B cell (primary cell): ENCODE measurements around the gene TIGD1. TPM values are rescaled to one million over a fixed set of nuclear protein-coding genes. Genes with fewer than 3 reads are reported as not detected.

Experiments used
- ATAC-seq: fragments of 200-7000 bp; cut with Tn5 transposase; one replicate; pipeline ENCODE4 v1.10.0; 2021; ENCODE audit warnings: low read depth, mild to moderate bottlenecking, moderate number of reproducible peaks, moderate library complexity
- CTCF ChIA-PET: fragments of 350-600 bp; sonication (Branson Sonifier 250); formaldehyde crosslinking; loops from one replicate; lab custom pipeline; 2021; ENCODE audit warnings: antibody characterized with exemption, inconsistent platforms; lab: Charles Lee
- POLR2A ChIA-PET: fragments of 350-600 bp; sonication (Branson Sonifier 250); formaldehyde crosslinking; loops from one replicate; lab custom pipeline; 2021; ENCODE audit warnings: antibody characterized with exemption; lab: Charles Lee
- DNase-seq: peaks from one replicate; pipeline ENCODE4 v3.0.0; 2013
- H2AFZ ChIP-seq: 2 replicates; pipeline ENCODE4 v1.6.1; 2012; ENCODE audit warnings: mild to moderate bottlenecking, low read depth, low read length; ENCODE audit not compliant: insufficient read depth, poor library complexity, severe bottlenecking
- H3K27ac ChIP-seq, 2 donors: 1 replicate in 1 of 2; 2 replicates in 1 of 2; pipeline ENCODE4 v1.5.1; 2012 to 2013; ENCODE audit warnings: low read length in 2 of 2, mild to moderate bottlenecking in 2 of 2, moderate library complexity in 1 of 2
- H3K27me3 ChIP-seq, 4 experiments: fragments of 200-600 bp in 1 of 4; sonication (generic) in 1 of 4; replicated peaks in 1 of 4; 1 replicate in 2 of 4; 2 replicates in 2 of 4; pipeline versions ENCODE4 v1.6.1 to v1.7.0; 2013 to 2016; ENCODE audit warnings: low read length in 3 of 4, mild to moderate bottlenecking in 2 of 4, mixed read lengths in 1 of 4, moderate library complexity in 1 of 4; ENCODE audit not compliant: insufficient read depth in 4 of 4, control insufficient read depth in 3 of 4; ENCODE audit errors: control extremely low read depth in 1 of 4
- H3K36me3 ChIP-seq, 2 experiments: replicated peaks in 1 of 2; 1 replicate in 1 of 2; 2 replicates in 1 of 2; pipeline versions ENCODE4 v1.6.1 to v1.7.1; 2013; ENCODE audit warnings: low read length in 1 of 2; ENCODE audit not compliant: insufficient read depth in 2 of 2, control insufficient read depth in 1 of 2; ENCODE audit errors: control extremely low read depth in 1 of 2, extremely low read depth in 1 of 2
- H3K4me1 ChIP-seq, 2 donors: fragments of 200-600 bp in 1 of 2; sonication (generic) in 1 of 2; 1 replicate in 1 of 2; 2 replicates in 1 of 2; pipeline versions ENCODE4 v1.5.1 to v1.6.1; 2013 to 2017; ENCODE audit warnings: low read length in 2 of 2; ENCODE audit not compliant: control insufficient read depth in 2 of 2, insufficient read depth in 2 of 2
- H3K4me2 ChIP-seq: replicated peaks from 2 replicates; pipeline ENCODE3; 2012; ENCODE audit warnings: mild to moderate bottlenecking, low read depth, low read length; ENCODE audit not compliant: poor library complexity, severe bottlenecking
- H3K4me3 ChIP-seq, 5 experiments: fragments of 200-600 bp in 1 of 5; sonication (generic) in 1 of 5; 1 replicate in 3 of 5; 2 replicates in 2 of 5; pipeline versions ENCODE4 v1.5.1 to v1.7.0; 2011 to 2016; ENCODE audit warnings: low read length in 4 of 5, mild to moderate bottlenecking in 4 of 5, low read depth in 2 of 5, control low read depth in 1 of 5, moderate library complexity in 1 of 5; ENCODE audit not compliant: insufficient read depth in 1 of 5; ENCODE audit errors: control extremely low read depth in 1 of 5, extremely low read depth in 1 of 5
- H3K79me2 ChIP-seq: fragments of 200-600 bp; sonication (generic); one replicate; pipeline ENCODE4 v1.6.0; 2016; ENCODE audit warnings: low read length; ENCODE audit not compliant: control insufficient read depth, insufficient read depth
- H3K9ac ChIP-seq: fragments of 200-600 bp; sonication (generic); 2 replicates; pipeline ENCODE4 v1.6.1; 2017; ENCODE audit warnings: mild to moderate bottlenecking, low read length, moderate library complexity
- H3K9me3 ChIP-seq, 3 donors: one replicate each; pipeline versions ENCODE4 v1.6.1 to v1.7.1; 2013; ENCODE audit warnings: low read length in 2 of 3; ENCODE audit not compliant: control insufficient read depth in 2 of 3, insufficient read depth in 1 of 3; ENCODE audit errors: control extremely low read depth in 1 of 3
- H4K20me1 ChIP-seq: 2 replicates; pipeline ENCODE4 v1.6.0; 2012; ENCODE audit warnings: mild to moderate bottlenecking, low read length; ENCODE audit not compliant: insufficient read depth, control insufficient read depth, poor library complexity, severe bottlenecking
- H3K27ac Mint-ChIP-seq: one replicate; pipeline ENCODE4 v1.8.0; 2021; ENCODE audit warnings: mixed read lengths
- H3K27me3 Mint-ChIP-seq: one replicate; pipeline ENCODE4 v1.8.0; 2021; ENCODE audit warnings: mixed read lengths
- H3K4me1 Mint-ChIP-seq: one replicate; pipeline ENCODE4 v1.8.0; 2021; ENCODE audit warnings: mixed read lengths
- H3K4me3 Mint-ChIP-seq: one replicate; pipeline ENCODE4 v1.8.0; 2021; ENCODE audit warnings: mixed read lengths
- H3K9me3 Mint-ChIP-seq: one replicate; pipeline ENCODE4 v1.8.0; 2022; ENCODE audit warnings: mixed read lengths; ENCODE audit not compliant: insufficient read depth
- EZH2 ChIP-seq: IDR thresholded peaks from 2 replicates; pipeline ENCODE4 v1.6.1; 2012; ENCODE audit warnings: borderline replicate concordance, low read depth, mild to moderate bottlenecking, moderate library complexity, low read length; ENCODE audit not compliant: insufficient read depth, poor library complexity, severe bottlenecking
- WGBS: methylation state at CpG from one replicate; pipeline ENCODE4 v1.1.5; 2013; ENCODE audit warnings: missing lambda C conversion rate; ENCODE audit not compliant: insufficient coverage; 5-methylcytosine and 5-hydroxymethylcytosine counted together
- intact Hi-C: fragments of 100-400 bp; cut with micrococcal nuclease; formaldehyde crosslinking; loops from one replicate; pipeline ENCODE4 v1.10.0; 2022
- polyA plus RNA-seq: library from polyadenylated mRNA; depleted of rRNA; stranded (reverse); fragments of >200 nt; gene quantifications from 2 replicates; pipeline ENCODE4 v1.2.3, GENCODE V29; 2012
- total RNA-seq, 2 donors: library from RNA; stranded (reverse); fragments of 120-200 nt in 1 of 2; gene quantifications; 1 replicate in 1 of 2; 2 replicates in 1 of 2; pipeline versions ENCODE4 v1.2.3 to v1.2.4, GENCODE V29; 2013 to 2022
- TF ChIP-seq, protein P1 (sequence below): fragments of 200-600 bp; IDR thresholded peaks from one replicate; pipeline ENCODE4 v1.8.0; 2022; ENCODE audit warnings: antibody characterized with exemption, mild to moderate bottlenecking

The TIGD1 gene
- total and polyA plus RNA-seq, 2 donors (not counting 1 experiment from before 2014, with no cell fraction given): 7.6 to 13.6 TPM

DNA sequence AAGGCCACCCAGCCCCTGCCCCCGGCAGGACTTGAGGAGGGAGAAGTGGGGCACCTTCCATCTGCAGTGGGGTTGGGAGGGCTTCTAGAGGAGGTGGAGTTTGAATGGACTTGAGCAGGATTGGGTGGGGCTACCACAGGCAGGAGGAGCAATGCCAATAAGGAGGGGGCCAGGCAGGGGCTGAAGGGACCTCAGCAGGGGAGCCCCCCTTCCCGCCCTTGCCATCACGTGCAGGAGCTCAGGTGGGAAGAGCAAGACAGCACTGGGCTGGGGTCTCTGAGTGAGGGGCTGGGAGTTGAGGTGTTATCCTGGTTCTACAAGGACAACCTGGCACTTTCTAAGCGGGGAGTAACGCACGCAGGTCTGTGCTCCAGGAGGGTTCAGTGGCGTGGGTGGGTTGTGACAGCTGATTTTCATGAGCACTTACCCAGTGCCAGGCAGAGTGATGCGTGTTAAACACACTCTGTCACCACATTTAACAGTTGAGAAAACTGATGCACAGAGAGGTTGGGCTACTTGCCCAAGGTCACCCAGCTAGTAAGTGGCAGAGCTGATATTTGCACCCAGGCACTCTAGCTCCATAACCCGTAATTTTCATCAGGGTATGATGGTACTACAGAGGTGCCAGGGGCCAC, 19.6 kb downstream of the TIGD1 start:
- no peak overlapping the region for H3K27ac ChIP-seq
- no peak for TF ChIP-seq EZH2
- TF ChIP-seq, protein P1, sequence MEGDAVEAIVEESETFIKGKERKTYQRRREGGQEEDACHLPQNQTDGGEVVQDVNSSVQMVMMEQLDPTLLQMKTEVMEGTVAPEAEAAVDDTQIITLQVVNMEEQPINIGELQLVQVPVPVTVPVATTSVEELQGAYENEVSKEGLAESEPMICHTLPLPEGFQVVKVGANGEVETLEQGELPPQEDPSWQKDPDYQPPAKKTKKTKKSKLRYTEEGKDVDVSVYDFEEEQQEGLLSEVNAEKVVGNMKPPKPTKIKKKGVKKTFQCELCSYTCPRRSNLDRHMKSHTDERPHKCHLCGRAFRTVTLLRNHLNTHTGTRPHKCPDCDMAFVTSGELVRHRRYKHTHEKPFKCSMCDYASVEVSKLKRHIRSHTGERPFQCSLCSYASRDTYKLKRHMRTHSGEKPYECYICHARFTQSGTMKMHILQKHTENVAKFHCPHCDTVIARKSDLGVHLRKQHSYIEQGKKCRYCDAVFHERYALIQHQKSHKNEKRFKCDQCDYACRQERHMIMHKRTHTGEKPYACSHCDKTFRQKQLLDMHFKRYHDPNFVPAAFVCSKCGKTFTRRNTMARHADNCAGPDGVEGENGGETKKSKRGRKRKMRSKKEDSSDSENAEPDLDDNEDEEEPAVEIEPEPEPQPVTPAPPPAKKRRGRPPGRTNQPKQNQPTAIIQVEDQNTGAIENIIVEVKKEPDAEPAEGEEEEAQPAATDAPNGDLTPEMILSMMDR: no peak
- no peak overlapping the region for H3K4me2 ChIP-seq
- ChIA-PET CTCF (no interaction called here), POLR2A (no interaction called here)
- intact Hi-C loops: no loop called here
- no peak for DNase-seq
- 88% methylated on average over 8 of the region's 9 CpGs for WGBS
- H3K4me3 Mint-ChIP-seq: no peak overlapping the region
- H3K9me3 Mint-ChIP-seq: no peaks in the 10 kb centered on the region
- H3K79me2 ChIP-seq: no peaks in the 10 kb centered on the region
- H3K4me1 ChIP-seq: no peaks in the 10 kb centered on the region
- H3K4me1 Mint-ChIP-seq: peaks cover 2% of the 10 kb centered on the region
- H3K9ac ChIP-seq: no peak overlapping the region
- H2AFZ ChIP-seq: no peak overlapping the region
- H4K20me1 ChIP-seq: no peaks in the 10 kb centered on the region
- H3K36me3 ChIP-seq: no peaks in the 10 kb centered on the region
- no peak overlapping the region for H3K4me3 ChIP-seq
- H3K27ac Mint-ChIP-seq: no peak overlapping the region
- ATAC-seq: no peak
- H3K9me3 ChIP-seq: peaks cover 0 to 7% (median 0%) of the 10 kb centered on the region in 3 donors
- H3K27me3 Mint-ChIP-seq: peaks cover 38% of the 10 kb centered on the region
- peaks cover 0 to 8% (median 1%) of the 10 kb centered on the region in 4 experiments for H3K27me3 ChIP-seq

GRCh38 chr2:232529806-232530547, 20.4 kb downstream of the TIGD1 start:
- TF ChIP-seq, protein P1: no peak
- no peak for TF ChIP-seq EZH2
- Histone ChIP-seq H2AFZ (no peak overlapping the region), H3K4me1 (no peaks in the 10 kb centered on the region), H4K20me1 (no peaks in the 10 kb centered on the region), H3K9ac (no peak overlapping the region), H3K9me3 (no peaks in the 10 kb centered on the region), H3K36me3 (no peaks in the 10 kb centered on the region), H3K4me3 (no peak overlapping the region), H3K4me2 (no peak overlapping the region), H3K27me3 (peaks cover 0 to 9% (median 3%) of the 10 kb centered on the region in 4 experiments), H3K79me2 (no peaks in the 10 kb centered on the region), H3K27ac (no peak overlapping the region)
- DNase-seq (no peak), ATAC-seq (no peak)
- Mint-ChIP-seq H3K4me3 (no peak overlapping the region), H3K27ac (no peak overlapping the region), H3K27me3 (peaks cover 38% of the 10 kb centered on the region), H3K9me3 (no peaks in the 10 kb centered on the region), H3K4me1 (peaks cover 2% of the 10 kb centered on the region)
- ChIA-PET CTCF (no interaction called here), POLR2A (no interaction called here)
- WGBS: 87% methylated on average over 17 of the region's 17 CpGs
- intact Hi-C loops: no loop called here
